ENCODE data around the gene CYP2E1.

DNA sequence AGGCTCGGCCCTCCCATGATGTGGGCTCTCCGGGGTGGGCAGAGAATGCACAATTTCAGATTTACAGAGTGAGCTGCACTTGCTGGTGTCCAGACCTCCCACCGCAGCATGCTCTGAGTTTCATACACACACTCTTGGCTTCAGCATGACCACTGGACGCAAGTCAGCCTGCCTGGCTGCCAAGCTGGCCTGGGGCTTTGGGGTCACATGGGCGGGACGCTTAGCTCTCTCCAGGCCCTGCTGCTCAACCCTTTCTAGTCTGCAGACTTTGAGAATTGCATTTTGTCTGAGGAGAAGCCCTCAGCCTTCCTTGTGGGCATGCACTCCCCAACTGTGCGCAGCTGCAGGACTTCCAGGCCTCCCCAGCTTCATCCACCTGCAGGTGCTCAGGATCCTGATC, 5.7 kb downstream of the CYP2E1 start:
- TF ChIP-seq HDGF (IDR thresholded peaks at IDR 0.05; ENCODE audit: borderline replicate concordance) (no peak), BHLHE40 (IDR thresholded peaks at IDR 0.05; ENCODE audit: borderline replicate concordance) (no peak), FOXA1 (IDR thresholded peaks at IDR 0.05) (no peak), SP1 (IDR thresholded peaks at IDR 0.05) (no peak), LEF1 (IDR thresholded peaks at IDR 0.05; ENCODE audit: borderline replicate concordance) (no peak), FOXK2 (IDR thresholded peaks at IDR 0.05) (no peak), SUZ12 (IDR thresholded peaks at IDR 0.05) (no peak)
- TF ChIP-seq, protein P1, sequence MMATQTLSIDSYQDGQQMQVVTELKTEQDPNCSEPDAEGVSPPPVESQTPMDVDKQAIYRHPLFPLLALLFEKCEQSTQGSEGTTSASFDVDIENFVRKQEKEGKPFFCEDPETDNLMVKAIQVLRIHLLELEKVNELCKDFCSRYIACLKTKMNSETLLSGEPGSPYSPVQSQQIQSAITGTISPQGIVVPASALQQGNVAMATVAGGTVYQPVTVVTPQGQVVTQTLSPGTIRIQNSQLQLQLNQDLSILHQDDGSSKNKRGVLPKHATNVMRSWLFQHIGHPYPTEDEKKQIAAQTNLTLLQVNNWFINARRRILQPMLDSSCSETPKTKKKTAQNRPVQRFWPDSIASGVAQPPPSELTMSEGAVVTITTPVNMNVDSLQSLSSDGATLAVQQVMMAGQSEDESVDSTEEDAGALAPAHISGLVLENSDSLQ (IDR thresholded peaks at IDR 0.05), result no peak

All from HEK293T (cell line).